Activated CD4-positive, alpha-beta T cell treated with anti-CD3 and anti-CD28 coated beads, Interleukin-2, Interleukin-6, amounts not matched to agents 100 ng/mL and 50 ng/mL, durations not matched to agents 16 hours and 8 hours (primary cell): Measurements from ENCODE around the gene FGR.

Source experiments
- DNase-seq: peaks from one replicate; pipeline ENCODE4 v3.0.0-alpha.2; 2020

The FGR gene

GRCh38 chr1:27585684-27586083, 49.3 kb downstream of the FGR start:
- DNase-seq, result no peak

DNA sequence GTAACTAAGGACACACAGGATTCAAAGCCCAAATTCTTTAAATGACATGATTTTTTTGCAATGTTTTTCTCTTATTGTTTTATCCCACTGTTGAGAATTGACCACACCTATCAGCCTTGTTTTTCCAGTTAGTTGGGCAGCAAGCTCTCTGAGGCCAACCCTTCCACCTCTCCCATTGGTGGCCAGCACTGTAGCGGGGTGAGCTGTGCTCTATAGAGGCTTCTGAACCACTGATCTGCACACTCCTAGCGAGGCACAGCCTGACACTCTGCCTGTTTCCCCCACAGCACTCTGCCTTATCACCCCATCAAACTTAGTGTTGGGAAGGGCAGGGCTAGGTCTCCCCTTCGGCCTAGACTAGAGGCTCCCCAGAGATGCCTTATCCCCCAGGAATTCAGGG, 50.5 kb downstream of the FGR start:
- no peak for DNase-seq

- no peak for DNase-seq
Observed at GRCh38 chr1:27583479-27583878, 51.5 kb downstream of the FGR start.

DNA sequence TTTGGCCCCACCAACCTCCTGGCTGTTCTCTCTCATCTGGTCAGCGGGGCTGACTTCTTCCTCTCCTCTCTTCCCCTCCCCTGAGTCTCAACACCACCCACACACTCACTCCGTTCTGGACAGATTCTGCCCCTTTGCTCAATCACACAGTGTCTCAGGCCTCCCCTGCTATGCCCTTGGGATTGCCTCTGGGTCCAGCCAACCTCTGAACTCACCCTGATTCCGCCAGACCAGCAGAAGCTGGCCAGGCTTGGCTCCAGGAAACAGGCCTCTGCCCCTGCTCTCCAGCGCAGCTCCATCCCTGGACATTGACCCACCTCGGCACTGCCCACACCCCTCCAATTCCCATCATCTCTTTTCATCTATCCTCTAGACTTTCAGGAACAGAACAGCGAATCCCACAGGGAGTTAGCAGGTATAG, 53.2 kb downstream of the FGR start:
- no peak for DNase-seq

GRCh38 chr1:27577504-27578188, 57.3 kb downstream of the FGR start:
- DNase-seq, result no peak

DNA sequence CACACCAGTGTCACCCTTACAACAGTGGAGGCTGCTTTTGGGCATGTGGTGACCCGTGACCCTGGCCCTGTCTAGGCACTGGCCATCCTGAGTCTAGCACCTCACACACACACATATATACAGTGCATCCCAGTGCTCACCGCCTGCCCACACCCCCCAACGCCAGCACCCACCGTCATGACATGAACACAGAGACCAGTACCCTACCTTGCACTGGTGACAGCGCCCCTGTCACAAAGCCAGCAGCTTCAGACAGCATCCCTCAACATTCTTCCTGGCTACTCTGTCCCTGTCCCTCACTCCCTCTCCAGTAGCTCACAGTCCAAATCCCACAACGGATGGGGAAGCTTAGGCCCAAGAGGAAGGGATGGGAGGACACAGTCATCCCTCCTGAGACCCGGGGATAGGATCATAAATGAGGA, 58.2 kb downstream of the FGR start:
- DNase-seq, result no peak

DNA sequence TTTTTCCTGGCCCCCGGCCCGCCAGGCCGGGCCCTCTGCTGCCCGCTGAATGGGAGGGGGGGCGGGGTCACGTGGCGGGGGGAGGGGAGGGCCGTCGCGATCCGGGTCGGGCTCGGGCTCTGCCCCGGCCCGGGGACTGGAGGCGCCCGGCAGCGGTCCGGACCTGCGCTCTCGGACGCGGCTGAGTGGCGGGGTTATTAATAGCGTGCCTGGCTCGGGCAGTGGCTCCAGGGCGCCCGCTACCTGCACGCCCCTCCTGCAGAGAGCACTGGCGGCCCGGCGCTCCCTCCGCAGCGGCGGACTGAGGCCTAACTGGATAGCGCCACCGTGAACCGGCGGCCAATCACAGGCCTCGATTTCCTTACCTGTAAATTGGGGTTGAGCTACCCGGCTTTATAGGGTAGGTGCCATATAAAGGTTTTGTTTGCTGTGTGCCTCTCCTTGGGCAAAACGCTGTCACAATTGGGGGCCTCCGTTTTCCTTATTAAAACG, 59.1 kb downstream of the FGR start:
- no peak for DNase-seq

DNA sequence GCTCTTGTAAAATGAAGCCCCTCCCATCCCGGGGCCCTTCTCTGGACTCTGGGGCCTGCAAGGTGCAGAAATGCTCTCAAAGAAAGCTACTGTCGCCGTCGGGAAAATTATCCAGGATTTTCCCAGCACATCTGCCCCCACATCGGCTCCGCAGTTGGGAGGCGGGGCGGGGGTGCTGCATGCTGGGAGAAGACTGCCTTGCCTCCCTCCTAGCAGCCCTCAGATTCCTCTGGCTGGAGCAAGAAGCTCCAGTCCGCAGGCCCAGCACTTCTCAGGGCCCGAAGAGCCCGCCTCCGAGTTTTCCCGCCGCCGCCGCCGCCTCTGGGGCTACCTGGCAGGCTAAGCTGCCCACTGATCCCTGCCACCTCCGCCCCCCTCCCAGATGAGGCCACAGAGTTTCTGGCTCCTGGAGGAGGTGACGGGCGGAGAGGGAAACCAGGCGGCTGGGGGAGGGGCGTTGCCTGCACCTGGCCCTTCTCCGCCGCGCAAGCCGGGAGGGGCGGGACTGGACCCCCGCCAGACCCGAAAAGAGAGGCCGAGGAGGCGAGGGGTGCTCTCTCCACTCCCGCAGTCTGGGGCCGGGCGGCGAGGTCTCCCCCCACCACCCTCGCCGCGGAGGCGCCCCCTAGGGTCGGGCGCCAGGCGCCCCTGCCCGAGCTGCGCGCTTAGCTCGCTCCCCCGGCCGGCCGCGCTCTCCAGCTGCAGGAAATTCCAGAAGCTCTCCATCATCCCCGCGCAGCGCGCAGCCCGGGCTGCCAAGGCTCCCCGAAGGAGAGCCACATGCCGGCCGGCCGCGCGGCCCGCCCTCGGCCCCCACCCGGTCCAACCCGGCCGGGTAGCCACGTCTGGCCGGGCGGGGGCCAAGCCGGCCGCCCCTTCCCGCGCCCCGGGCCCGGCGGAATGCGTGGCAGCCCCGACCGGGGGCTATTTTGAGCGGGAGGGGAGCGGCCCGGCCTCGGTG, 59.8 kb downstream of the FGR start:
- DNase-seq, result no peak

DNA sequence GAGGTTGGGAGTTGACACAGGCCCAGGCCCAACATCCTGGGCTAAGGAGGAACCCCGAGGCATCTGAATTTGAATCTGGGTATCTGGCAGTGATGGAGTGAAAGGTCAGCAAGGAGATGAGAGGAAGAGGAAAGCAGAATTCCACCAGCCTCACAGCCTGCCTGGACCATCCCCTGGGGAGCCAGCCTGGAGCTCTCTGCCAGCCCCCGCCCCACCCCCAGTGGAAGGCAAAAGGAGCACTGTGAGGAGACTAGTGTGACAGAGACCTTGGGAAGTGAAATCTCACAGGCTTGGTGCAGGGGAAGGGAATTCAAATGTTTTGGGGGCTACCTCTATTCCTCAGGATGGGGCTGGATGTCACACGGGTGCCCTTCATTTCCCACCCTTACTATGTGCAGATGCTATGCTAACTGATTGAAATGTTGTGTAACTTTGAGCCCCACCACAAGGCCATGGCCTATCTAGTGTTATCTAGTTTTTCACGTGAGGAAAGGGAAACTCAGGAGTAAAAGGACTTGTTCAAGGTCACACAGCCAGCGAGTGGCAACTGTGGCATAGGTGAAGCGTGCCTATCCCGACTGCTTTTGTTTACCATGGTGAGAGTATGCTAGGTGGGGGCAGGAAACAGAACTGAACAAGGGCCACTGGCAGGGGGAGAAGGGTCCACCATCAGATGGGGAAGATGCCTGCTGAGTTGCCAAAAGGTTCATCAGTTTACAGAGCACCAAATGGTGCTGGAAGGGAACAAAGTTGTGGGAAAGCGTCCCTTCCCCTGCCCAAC, 60.8 kb downstream of the FGR start:
- DNase-seq, result no peak

- DNase-seq, result no peak
Observed at GRCh38 chr1:27572679-27573426, 62.1 kb downstream of the FGR start.

DNA sequence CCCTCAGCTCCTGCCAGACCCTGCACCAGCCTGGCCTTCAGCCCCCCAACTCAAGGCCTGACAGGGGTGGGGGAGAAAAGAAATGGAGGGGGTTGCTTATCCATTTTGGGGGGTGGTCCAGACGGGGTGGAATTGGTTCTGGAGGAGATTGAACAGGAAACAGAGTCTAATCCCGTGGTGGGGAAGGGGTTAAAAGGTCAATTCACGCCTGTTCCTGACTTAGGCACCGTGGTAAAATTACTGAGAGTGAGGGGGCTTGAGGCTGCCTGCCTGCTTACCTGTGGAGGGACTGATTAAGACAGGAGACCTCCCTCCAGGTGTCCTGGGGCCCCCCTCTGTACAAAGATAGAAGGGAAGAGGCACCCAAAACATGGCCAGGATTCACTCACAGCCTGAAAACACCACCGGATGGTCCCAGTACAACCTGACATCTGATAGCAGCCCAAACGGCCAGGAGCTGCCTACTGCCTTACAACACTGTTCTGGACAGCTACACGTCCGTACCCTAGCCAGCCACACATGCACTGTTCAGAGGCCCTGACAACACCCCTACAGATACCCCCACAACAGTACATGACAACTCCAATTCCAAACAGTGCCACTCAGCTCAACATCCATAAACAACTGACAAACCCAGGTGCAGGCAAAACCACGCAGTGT, 62.8 kb downstream of the FGR start:
- no peak for DNase-seq

DNA sequence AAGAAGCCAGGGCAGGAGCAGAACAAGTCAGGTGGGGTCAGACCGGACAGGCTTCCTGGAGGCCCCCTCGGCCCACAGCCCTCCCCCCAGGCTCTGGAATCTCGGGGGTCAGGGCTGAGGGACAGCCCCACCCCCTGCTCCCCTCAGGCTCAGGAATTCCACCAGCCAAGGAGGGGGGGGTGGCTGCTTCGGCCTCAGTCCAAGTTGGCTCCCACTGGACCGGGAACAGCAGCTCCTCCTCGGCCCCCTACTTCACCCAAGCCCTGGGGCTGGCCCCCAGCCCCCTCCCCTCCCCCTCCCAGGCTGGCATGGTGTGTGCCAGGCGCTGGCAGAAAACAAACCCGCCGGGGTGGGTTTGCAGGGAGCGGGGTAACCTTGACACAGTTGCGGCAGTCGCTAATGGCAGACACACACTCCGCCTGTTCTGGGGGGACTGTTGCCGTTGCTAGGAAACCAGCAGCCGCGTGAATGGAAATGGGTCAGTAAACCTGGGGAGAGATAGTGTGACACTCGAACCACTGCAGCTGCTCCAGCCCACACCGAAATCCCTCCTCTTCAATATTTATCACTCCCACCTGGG, 63.5 kb downstream of the FGR start:
- DNase-seq, result no peak

GRCh38 chr1:27570784-27571183, 64.2 kb downstream of the FGR start:
- DNase-seq, result no peak

- no peak for DNase-seq
Observed at GRCh38 chr1:27570356-27570755, 64.6 kb downstream of the FGR start.

DNA sequence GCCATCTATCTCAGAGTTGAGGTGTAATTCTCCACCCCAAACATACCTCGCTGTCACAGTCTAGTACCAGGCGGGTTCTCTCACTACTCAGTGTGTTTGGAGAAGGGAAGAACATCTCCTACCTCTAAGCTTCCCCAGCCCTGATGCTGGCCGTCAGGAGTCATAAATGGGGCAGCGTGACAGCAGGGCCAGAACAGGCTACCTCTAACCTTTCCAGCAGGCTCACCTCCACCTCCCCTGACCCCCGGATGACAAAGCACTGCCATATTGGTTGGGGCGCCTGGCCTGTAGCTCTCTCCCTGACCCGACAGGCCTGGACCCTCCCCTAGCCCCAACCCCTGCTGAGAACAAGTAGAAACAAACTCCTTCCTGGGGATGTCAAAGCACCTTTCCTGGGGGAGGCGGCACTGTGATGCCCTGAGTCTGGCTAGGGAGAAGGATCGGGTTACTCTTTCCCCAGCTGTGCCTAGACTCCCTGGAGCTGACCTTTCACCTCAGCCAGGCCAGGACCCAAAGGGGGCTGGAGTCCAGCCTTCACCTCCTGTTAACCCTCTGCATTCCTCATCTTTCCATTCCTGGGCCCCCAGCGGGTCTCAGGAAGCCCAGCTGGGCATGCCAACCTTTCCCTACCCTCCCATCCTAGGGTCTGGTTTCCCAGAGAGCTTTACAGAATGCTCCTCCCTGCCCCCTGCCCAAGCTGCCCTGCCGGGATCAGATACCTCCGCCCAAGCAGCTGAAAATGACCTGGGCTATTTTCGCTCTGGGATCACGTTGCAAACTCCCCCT, 65.3 kb downstream of the FGR start:
- no peak for DNase-seq

DNA sequence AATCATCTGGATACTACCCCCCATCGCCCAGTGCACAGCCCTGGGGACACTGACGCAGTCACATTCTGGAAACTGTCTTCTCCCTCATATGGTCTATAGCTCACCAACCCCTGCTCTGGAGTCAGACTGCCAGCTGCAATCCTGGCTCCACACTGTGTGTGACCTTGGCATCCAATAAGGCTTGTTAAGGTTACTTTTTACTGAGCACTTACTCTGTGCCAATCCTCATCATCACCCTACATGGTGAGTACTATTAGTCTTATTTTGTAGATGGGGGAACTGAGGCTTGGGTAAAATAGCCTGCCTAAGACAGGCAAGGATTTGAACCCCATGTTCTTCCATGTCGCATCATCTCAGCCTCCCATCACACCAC, 65.9 kb downstream of the FGR start:
- no peak for DNase-seq

DNA sequence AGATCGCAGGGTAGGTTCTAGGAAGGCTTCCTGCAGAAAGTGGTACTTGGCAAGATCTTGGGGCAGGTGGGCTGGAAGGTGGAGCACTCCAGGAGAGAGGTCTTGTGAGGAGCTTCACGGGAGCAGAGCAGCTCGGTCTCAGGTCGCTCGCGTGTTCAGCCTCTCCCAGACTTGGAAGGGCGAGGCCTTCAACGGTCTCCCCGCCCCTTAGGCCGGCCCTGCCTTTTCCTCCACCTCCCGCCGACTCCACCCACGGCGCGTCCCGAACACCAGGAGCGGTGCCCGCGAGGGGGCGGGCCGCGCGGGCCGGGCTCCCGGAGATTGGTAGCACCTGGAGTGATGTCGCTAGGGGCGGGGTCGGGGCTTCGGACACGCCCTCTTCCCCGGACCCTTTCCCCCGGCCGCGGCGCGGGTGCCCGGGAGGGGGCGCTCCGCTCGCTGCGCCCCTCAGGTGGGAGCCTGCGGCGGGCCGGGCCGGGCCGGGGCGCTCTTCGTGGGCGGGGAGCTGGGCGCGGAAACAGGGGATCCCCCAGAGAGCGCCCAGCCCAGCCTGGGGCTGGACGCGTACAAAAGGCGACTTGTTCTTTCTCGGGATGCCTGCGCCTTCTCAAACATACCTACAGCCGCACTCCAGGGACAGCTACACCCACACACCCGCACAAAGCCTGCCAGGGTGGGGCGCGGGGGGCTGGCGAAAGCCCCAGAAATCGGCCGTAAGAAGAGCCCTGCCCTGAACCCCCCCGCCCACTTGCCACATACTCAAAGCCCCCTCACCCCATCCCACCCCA, 66.5 kb downstream of the FGR start:
- peak; percentile 97 for DNase-seq

- DNase-seq, result no peak
Observed at GRCh38 chr1:27567971-27568299, 67.0 kb downstream of the FGR start.

DNA sequence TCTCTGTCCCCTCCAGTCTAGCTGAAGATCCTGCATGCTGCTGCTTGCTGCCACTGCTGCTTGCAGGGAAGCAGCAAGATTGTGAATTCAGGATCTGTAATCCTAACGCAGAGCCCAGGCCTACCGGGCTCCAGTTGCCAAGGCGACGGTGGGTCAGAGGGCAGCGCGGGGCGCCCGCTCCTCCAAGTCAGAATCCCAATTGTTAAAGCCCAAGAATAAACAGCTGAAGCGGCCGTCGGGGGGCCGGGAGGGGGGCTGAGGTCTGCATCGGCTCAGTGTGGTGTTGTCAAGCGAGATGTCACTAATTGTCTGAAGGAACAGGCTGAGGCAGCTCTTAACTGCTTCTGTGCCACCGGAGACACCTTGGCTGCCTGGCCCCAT, 67.8 kb downstream of the FGR start:
- no peak for DNase-seq
